IPS-20b (cell line): Measurements from ENCODE around the gene KRT81.
"Not testable (repeated sequence)": the region's sequence is repeated elsewhere in the genome, so short reads cannot be mapped to it uniquely, and the experiment has no call there.

Source experiments
- H3K27ac ChIP-seq: one replicate; pipeline ENCODE4 v1.5.1; 2013; ENCODE audit warnings: low read length
- H3K27me3 ChIP-seq: 2 replicates; pipeline ENCODE4 v1.6.1; 2013; ENCODE audit warnings: mild to moderate bottlenecking, low read length, inconsistent platforms; ENCODE audit not compliant: insufficient read depth
- H3K36me3 ChIP-seq: 2 replicates; pipeline ENCODE4 v1.6.1; 2013; ENCODE audit warnings: low read depth, mild to moderate bottlenecking, inconsistent platforms, low read length, moderate library complexity; ENCODE audit not compliant: insufficient read depth
- H3K4me1 ChIP-seq: 2 replicates; pipeline ENCODE4 v1.6.1; 2013; ENCODE audit warnings: mild to moderate bottlenecking, control low read depth, inconsistent platforms, low read length, moderate library complexity; ENCODE audit not compliant: insufficient read depth
- H3K4me3 ChIP-seq: 2 replicates; pipeline ENCODE4 v1.5.1; 2013; ENCODE audit warnings: mild to moderate bottlenecking, low read length, inconsistent platforms
- H3K9ac ChIP-seq: 2 replicates; pipeline ENCODE4 v1.6.1; 2013; ENCODE audit warnings: low read depth, mild to moderate bottlenecking, inconsistent platforms, low read length, moderate library complexity
- H3K9me3 ChIP-seq: 2 replicates; pipeline ENCODE4 v1.6.1; 2013; ENCODE audit warnings: mild to moderate bottlenecking, low read depth, low read length, inconsistent platforms; ENCODE audit not compliant: insufficient read depth

Gene KRT81

DNA sequence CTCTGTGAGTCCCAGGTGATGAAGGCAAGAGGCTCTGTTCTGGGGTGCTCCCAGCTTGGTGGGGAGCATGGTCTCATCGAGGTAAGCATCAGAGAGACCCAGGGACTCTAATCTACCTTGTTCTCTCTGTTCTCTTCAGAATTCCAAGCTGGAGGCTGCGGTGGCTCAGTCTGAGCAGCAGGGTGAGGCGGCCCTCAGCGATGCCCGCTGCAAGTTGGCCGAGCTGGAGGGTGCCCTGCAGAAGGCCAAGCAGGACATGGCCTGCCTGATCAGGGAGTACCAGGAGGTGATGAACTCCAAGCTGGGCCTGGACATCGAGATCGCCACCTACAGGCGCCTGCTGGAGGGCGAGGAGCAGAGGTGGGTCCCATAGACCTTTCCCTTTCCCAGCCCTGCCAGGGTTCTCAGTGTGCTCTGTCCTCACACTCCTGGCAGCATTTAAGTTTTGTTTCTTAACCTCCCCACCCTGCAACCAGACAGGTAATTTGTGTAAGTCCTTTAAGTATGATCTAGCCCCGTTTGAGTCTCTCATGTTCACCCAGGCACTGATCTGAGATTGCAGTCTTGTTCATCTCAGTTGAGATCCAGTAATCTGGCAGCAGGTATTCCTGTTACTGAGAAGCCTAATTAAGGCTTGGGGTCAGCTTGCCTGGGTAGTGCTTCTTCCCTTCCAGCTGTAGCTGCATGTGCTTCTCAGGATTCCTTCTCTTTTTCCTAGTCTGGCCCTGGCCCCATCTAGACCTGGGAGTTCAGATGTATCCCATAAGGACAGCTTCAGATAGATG is 14.8 kb upstream of the KRT81 start:
- no peak overlapping the region for H3K27ac ChIP-seq
- H3K9ac ChIP-seq = no peak overlapping the region
- no peaks in the 10 kb centered on the region for H3K9me3 ChIP-seq
- no peaks in the 10 kb centered on the region for H3K36me3 ChIP-seq
- peaks cover 50% of the 10 kb centered on the region for H3K27me3 ChIP-seq
- no peak overlapping the region for H3K4me3 ChIP-seq
- no peaks in the 10 kb centered on the region for H3K4me1 ChIP-seq

DNA sequence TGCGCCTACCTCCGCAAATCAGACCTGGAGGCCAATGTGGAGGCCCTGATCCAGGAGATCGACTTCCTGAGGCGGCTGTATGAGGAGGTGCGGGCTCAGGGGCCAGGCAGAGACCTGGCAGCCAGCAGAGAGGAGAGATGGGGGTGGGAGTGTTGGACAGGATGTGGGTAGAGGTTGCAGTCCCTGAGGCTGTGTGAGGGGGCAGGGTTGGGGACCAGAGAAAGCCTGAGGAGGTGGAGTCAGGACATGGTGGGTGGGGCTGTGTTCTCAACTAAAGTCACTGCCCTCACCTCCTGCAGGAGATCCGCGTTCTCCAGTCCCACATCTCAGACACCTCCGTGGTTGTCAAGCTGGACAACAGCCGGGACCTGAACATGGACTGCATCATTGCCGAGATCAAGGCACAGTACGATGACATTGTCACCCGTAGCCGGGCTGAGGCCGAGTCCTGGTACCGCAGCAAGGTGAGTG is 13.6 kb upstream of the KRT81 start:
- H3K4me1 ChIP-seq, H3K36me3 ChIP-seq, H3K27ac ChIP-seq, H3K9me3 ChIP-seq, H3K4me3 ChIP-seq, H3K9ac ChIP-seq: not testable (repeated sequence)
- peaks cover 39% of the 10 kb centered on the region for H3K27me3 ChIP-seq

DNA sequence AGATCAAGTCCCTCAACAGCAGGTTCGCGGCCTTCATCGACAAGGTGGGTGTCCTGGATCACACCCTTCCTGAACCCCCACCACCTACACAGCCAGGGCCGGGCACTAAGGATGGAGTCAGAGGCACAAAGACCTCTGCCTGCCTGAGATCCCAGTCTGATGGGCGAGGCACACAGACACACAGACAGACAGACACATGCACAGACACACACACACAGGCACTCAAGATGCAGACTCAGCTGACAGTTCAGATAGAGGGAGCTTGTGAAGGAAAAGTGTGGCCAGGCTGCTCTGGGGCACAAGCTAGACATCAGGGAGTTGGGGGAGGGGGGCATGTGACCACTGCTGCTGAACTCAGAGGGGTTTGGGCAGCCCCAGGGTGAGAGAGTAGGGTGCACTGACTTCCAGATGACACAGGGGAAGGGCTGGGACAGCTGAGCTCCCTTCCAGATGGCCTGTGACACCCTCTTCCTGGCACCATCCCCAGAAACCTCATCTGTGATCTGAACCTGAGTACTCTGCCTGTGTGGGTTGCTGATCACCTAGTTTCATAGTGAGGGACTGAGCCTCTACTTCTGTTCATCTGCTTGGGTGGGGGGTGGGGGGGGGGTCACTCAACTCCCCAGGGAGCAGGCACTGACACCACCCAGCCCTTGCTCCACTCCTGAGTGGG is 11.0 kb upstream of the KRT81 start:
- H3K27ac ChIP-seq, H3K4me3 ChIP-seq, H3K9ac ChIP-seq, H3K9me3 ChIP-seq, H3K36me3 ChIP-seq, H3K4me1 ChIP-seq: not testable (repeated sequence)
- H3K27me3 ChIP-seq = peaks cover 21% of the 10 kb centered on the region

DNA sequence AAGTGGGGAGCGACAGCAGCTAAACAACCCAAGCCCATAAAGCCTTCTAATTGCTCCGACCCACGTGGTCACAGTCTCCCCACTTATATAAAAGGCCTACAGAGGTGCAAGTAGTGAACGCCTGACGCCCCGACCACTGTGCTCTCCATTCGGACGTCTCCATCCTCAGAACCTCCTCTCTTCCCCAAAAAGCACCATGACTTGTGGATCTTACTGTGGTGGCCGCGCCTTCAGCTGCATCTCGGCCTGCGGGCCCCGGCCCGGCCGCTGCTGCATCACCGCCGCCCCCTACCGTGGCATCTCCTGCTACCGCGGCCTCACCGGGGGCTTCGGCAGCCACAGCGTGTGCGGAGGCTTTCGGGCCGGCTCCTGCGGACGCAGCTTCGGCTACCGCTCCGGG is 10.4 kb upstream of the KRT81 start:
- H3K9me3 ChIP-seq, H3K4me3 ChIP-seq, H3K4me1 ChIP-seq, H3K27ac ChIP-seq, H3K36me3 ChIP-seq, H3K9ac ChIP-seq: not testable (repeated sequence)
- H3K27me3 ChIP-seq = peaks cover 21% of the 10 kb centered on the region

DNA sequence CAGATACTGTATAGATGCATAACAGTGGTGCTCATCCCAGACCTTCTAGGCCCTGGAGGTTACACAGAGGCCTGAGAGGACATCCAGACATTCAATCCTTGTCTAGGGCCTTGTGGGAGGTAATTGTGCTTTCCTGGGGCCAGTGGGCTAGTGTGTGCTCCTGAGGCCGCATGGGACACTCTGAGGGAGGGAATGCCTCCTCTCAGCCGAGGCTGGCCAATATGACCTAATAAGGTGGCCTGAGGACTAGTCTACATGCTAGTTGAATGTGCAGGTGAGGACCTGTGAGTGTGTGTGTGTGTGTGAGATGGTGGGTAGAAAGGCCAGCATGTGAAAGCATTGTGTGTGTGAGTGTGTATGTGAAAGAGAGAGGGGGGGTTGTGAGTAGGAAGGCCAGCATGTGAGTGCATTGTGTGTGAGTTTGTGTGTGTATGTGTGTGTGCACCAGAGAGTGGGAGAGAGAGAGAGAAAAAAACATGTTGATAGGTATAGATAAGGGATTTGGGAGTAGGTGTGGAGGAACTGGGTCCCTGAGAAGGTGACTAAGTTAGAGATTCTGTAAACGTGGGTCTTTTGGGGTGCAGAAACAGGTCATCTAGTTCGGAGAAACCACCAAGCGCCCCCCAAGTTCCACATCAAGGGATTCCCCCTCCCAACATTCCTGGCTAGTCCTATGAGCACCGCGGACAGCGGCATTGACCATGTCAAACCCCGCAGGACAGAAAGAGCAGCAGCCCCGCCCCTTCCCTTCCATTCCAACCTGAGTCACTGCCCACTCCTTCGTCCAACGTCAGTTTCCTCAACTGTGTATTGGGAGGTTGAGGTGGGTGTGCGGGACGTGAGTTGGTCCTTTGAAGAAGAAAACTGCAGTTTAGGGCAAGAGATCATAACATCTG is 9.7 kb upstream of the KRT81 start:
- H3K27me3 ChIP-seq = peaks cover 20% of the 10 kb centered on the region
- H3K9ac ChIP-seq = no peak overlapping the region
- no peak overlapping the region for H3K4me3 ChIP-seq
- H3K36me3 ChIP-seq = no peaks in the 10 kb centered on the region
- no peaks in the 10 kb centered on the region for H3K9me3 ChIP-seq
- H3K4me1 ChIP-seq = no peaks in the 10 kb centered on the region
- no peak overlapping the region for H3K27ac ChIP-seq

DNA sequence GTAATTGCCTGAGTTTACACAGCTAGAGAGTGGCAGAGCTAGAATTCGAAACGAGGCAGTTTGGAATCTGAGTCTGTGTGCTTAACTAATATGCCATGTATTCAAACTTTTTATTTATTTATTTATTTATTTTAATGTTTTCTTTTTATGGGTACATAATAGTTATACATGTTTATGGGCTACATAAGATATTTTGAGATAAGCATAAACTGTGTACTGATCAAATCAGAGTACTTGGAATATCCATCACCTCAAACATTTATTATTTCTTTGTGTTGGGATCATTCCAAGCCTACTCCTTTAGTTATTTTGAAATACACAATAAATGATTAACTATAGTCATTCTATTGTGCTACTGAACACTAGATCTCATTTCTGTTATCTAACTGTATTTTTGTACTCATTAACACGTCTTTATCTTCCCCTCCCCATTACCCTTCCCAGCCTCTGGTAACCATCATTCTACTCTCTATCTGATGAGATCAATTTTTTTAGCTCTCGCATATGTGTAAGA is 7.4 kb upstream of the KRT81 start:
- H3K36me3 ChIP-seq = no peaks in the 10 kb centered on the region
- H3K27me3 ChIP-seq = peaks cover 20% of the 10 kb centered on the region
- no peak overlapping the region for H3K27ac ChIP-seq
- no peaks in the 10 kb centered on the region for H3K4me1 ChIP-seq
- no peaks in the 10 kb centered on the region for H3K9me3 ChIP-seq
- H3K4me3 ChIP-seq = no peak overlapping the region
- H3K9ac ChIP-seq = no peak overlapping the region

DNA sequence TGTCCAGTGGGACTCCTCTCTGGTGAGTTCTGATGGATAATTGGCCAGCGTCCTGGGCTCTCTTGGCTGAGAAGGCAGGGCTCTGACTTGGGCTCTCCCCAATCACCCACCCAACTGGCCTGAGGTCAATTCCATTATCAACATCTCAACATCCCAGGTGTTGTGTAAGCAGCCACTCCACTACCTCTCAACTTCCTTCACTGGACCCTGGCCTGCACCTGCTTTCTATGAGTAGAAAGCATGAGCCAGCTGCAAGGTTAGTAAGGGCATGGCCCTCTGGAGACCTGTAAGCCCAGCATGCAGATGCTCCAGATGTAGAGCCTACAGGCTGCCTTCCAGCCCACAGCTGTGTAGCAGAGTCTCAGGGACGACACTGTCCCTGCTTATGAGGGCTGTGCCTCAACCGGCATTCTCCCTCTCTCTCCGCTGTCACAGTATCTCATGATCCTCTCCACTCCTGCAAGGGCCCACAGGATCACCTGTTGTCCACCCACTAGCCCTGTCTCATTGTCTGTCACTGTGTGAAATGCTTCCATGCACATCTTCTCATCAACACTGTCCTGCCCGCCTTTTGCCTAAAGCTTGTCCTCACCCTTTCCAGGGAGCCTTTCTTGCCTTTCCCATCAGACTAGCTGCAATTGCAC is 5.4 kb upstream of the KRT81 start:
- Histone ChIP-seq H3K4me3 (no peak overlapping the region), H3K27ac (no peak overlapping the region)

DNA sequence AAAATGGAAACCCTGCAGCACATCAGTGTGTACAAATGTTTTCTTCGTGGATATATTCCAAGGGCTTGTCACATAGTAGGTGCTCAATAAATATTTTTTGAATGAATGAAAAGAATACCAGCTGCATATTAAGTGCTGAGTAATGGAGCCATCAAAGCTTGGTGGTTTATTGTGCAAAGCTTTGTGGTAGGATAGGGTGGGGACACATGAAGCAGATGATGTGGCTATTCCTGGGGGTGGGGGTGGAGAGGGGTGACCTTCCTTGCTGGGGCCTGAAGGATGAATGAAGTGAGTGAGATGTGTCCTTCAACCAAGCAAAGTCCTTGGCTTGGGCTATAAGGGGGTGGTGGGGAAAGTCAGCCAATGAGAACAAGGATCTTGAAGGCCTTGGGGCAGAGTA is 4.3 kb upstream of the KRT81 start:
- Histone ChIP-seq H3K27me3 (peaks cover 27% of the 10 kb centered on the region), H3K9me3 (no peaks in the 10 kb centered on the region), H3K27ac (no peak overlapping the region), H3K9ac (no peak overlapping the region), H3K4me1 (no peaks in the 10 kb centered on the region), H3K36me3 (no peaks in the 10 kb centered on the region), H3K4me3 (no peak overlapping the region)

More for the DNA sequence above, 5.4 kb upstream of the KRT81 start:
- no peaks in the 10 kb centered on the region for H3K36me3 ChIP-seq
- H3K27me3 ChIP-seq = peaks cover 23% of the 10 kb centered on the region
- no peaks in the 10 kb centered on the region for H3K9me3 ChIP-seq
- no peak overlapping the region; the same call in 1 of the 2 replicates for H3K9ac ChIP-seq
- no peaks in the 10 kb centered on the region for H3K4me1 ChIP-seq

DNA sequence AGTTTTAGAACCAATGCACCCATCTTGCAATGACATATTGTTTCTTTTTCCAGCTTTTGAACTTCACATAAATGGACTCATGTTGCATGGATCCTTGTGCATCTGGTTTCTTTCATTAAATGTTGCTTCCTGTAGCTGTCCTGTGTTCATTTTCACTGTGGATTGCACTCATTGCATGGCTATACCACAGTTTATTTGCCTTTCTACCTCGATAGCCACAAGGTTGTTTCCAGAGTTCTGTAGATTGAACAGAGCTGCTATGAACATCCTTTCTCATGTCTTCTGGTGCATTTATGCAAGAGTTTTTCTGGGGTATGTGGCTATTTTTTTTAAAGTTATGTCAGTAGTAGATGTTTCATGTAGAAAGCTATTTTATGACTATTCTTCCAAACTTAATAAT is 3.5 kb upstream of the KRT81 start:
- H3K36me3 ChIP-seq = no peaks in the 10 kb centered on the region
- H3K27ac ChIP-seq = no peak overlapping the region
- H3K9ac ChIP-seq = no peak overlapping the region
- no peaks in the 10 kb centered on the region for H3K4me1 ChIP-seq
- peaks cover 27% of the 10 kb centered on the region for H3K27me3 ChIP-seq
- no peak overlapping the region for H3K4me3 ChIP-seq
- H3K9me3 ChIP-seq = no peaks in the 10 kb centered on the region

DNA sequence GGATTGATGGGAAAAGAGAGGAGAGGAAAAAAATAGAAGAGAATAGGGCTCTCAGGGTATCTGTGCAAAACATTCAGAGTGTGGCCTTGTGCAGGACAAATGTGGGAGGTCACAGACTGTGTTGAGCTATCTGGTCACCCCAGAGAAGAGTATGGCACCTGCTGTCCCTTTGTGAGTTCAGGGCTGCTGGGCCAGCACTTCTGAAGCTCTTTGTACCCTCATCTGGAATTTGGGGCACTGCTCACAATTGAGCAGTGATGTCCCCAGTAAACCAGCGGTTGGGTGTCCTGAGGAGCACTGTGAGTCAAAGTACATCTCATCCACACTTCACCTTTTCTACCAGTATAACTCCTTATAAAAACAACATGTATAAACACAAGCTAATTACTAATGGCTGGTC is 2.6 kb upstream of the KRT81 start:
- no peak overlapping the region for H3K27ac ChIP-seq

DNA sequence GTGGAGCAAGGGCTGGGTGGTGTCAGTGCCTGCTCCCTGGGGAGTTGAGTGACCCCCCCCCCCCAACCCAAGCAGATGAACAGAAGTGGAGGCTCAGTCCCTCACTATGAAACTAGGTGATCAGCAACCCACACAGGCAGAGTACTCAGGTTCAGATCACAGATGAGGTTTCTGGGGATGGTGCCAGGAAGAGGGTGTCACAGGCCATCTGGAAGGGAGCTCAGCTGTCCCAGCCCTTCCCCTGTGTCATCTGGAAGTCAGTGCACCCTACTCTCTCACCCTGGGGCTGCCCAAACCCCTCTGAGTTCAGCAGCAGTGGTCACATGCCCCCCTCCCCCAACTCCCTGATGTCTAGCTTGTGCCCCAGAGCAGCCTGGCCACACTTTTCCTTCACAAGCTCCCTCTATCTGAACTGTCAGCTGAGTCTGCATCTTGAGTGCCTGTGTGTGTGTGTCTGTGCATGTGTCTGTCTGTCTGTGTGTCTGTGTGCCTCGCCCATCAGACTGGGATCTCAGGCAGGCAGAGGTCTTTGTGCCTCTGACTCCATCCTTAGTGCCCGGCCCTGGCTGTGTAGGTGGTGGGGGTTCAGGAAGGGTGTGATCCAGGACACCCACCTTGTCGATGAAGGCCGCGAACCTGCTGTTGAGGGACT is 725 bp downstream of the KRT81 start:
- H3K9ac ChIP-seq, H3K27ac ChIP-seq, H3K27me3 ChIP-seq, H3K4me3 ChIP-seq, H3K9me3 ChIP-seq, H3K4me1 ChIP-seq, H3K36me3 ChIP-seq: not testable (repeated sequence)

More for the DNA sequence above, 2.6 kb upstream of the KRT81 start:
- Histone ChIP-seq H3K27me3 (peaks cover 27% of the 10 kb centered on the region), H3K4me3 (no peak overlapping the region), H3K9ac (no peak overlapping the region), H3K4me1 (no peaks in the 10 kb centered on the region), H3K36me3 (no peaks in the 10 kb centered on the region), H3K9me3 (no peaks in the 10 kb centered on the region)
